CD14-positive monocyte (primary cell): ENCODE results near the gene CSF1R. TPM values are rescaled to one million over a fixed set of nuclear protein-coding genes. Genes with fewer than 3 reads are reported as not detected.

ENCODE experiments used
- DNase-seq, 3 donors: peaks; one replicate each; pipeline ENCODE4 v3.0.0-alpha.2; 2011 to 2022
- H2AFZ ChIP-seq: 2 replicates; pipeline ENCODE4 v1.6.0; 2012; ENCODE audit warnings: mild to moderate bottlenecking, low read depth, low read length, inconsistent platforms; ENCODE audit not compliant: insufficient read depth, poor library complexity, severe bottlenecking
- H3K27ac ChIP-seq, 2 donors: 1 replicate in 1 of 2; 2 replicates in 1 of 2; pipeline ENCODE4 v1.5.1; 2012 to 2013; ENCODE audit warnings: low read length in 2 of 2, control low read depth in 1 of 2, inconsistent platforms in 1 of 2, low read depth in 1 of 2, mild to moderate bottlenecking in 1 of 2
- H3K27me3 ChIP-seq, 2 donors: one replicate each; pipeline versions ENCODE4 v1.6.0 to v1.6.1; 2011 to 2013; ENCODE audit warnings: low read length in 2 of 2; ENCODE audit not compliant: control insufficient read depth in 2 of 2, insufficient read depth in 2 of 2
- H3K36me3 ChIP-seq, 2 donors: replicated peaks in 1 of 2; 1 replicate in 1 of 2; 2 replicates in 1 of 2; pipeline versions ENCODE4 v1.5.1 to v1.6.1; 2012 to 2013; ENCODE audit warnings: low read length in 2 of 2, control low read depth in 1 of 2, inconsistent platforms in 1 of 2, mild to moderate bottlenecking in 1 of 2; ENCODE audit not compliant: insufficient read depth in 2 of 2, control insufficient read depth in 1 of 2
- H3K4me1 ChIP-seq, 2 donors: 1 replicate in 1 of 2; 2 replicates in 1 of 2; pipeline versions ENCODE4 v1.5.1 to v1.6.1; 2012 to 2013; ENCODE audit warnings: low read length in 2 of 2, control low read depth in 1 of 2, inconsistent platforms in 1 of 2, mild to moderate bottlenecking in 1 of 2, moderate library complexity in 1 of 2; ENCODE audit not compliant: insufficient read depth in 2 of 2, control insufficient read depth in 1 of 2
- H3K4me2 ChIP-seq: replicated peaks from 2 replicates; pipeline ENCODE3; 2012; ENCODE audit warnings: low read length, moderate library complexity, mild to moderate bottlenecking; ENCODE audit not compliant: poor library complexity, severe bottlenecking; ENCODE audit errors: extremely low read depth
- H3K4me3 ChIP-seq, 3 experiments: fragments of 200-600 bp in 1 of 3; sonication (generic) in 1 of 3; replicated peaks in 1 of 3; 1 replicate in 2 of 3; 2 replicates in 1 of 3; pipeline ENCODE4 v1.5.1; 2011 to 2013; ENCODE audit warnings: low read length in 3 of 3, mild to moderate bottlenecking in 3 of 3, control low read depth in 2 of 3, low read depth in 2 of 3, inconsistent platforms in 1 of 3, moderate library complexity in 1 of 3
- H3K79me2 ChIP-seq: 2 replicates; pipeline ENCODE4 v1.6.0; 2012; ENCODE audit warnings: mild to moderate bottlenecking, control low read depth, inconsistent platforms, low read length, moderate library complexity; ENCODE audit not compliant: insufficient read depth
- H3K9ac ChIP-seq: 2 replicates; pipeline ENCODE4 v1.6.0; 2017; ENCODE audit warnings: low read length, mild to moderate bottlenecking; ENCODE audit not compliant: insufficient read depth, poor library complexity, severe bottlenecking
- H3K9me3 ChIP-seq, 2 donors: replicated peaks in 1 of 2; 1 replicate in 1 of 2; 2 replicates in 1 of 2; pipeline versions ENCODE4 v1.5.1 to v1.6.1; 2012 to 2013; ENCODE audit warnings: low read length in 2 of 2, control low read depth in 1 of 2; ENCODE audit not compliant: control insufficient read depth in 1 of 2, insufficient read depth in 1 of 2
- H4K20me1 ChIP-seq: 2 replicates; pipeline ENCODE4 v1.6.0; 2012; ENCODE audit warnings: mild to moderate bottlenecking, low read length, control low read depth, moderate library complexity; ENCODE audit not compliant: insufficient read depth
- H3K27ac Mint-ChIP-seq, 7 donors: one replicate each; pipeline ENCODE4 v1.8.0; 2020; ENCODE audit warnings: mild to moderate bottlenecking in 7 of 7, mixed read lengths in 7 of 7, moderate library complexity in 6 of 7, inconsistent platforms in 2 of 7
- H3K27me3 Mint-ChIP-seq, 3 donors: one replicate each; pipeline ENCODE4 v1.8.0; 2021 to 2022; ENCODE audit warnings: low read depth in 3 of 3, mild to moderate bottlenecking in 3 of 3, mixed read lengths in 3 of 3, moderate library complexity in 3 of 3, inconsistent platforms in 1 of 3
- H3K36me3 Mint-ChIP-seq, 2 donors: one replicate each; pipeline ENCODE4 v1.8.0; 2020; ENCODE audit warnings: mixed read lengths in 2 of 2, inconsistent platforms in 1 of 2, mild to moderate bottlenecking in 1 of 2
- H3K4me1 Mint-ChIP-seq: one replicate; pipeline ENCODE4 v1.8.0; 2020; ENCODE audit warnings: mild to moderate bottlenecking, mixed read lengths
- H3K4me3 Mint-ChIP-seq, 2 donors: one replicate each; pipeline ENCODE4 v1.8.0; 2020; ENCODE audit warnings: mild to moderate bottlenecking in 2 of 2, mixed read lengths in 2 of 2, moderate library complexity in 1 of 2
- H3K9me3 Mint-ChIP-seq, 7 donors: one replicate each; pipeline ENCODE4 v1.8.0; 2020 to 2022; ENCODE audit warnings: mixed read lengths in 7 of 7, mild to moderate bottlenecking in 6 of 7, moderate library complexity in 6 of 7, inconsistent platforms in 2 of 7
- CTCF ChIP-seq: fragments of 200-600 bp; IDR thresholded peaks from one replicate; pipeline ENCODE4 v1.8.0; 2022; ENCODE audit warnings: antibody characterized with exemption, mild to moderate bottlenecking
- WGBS: methylation state at CpG from one replicate; pipeline ENCODE4 v1.1.5; 2013; ENCODE audit warnings: missing lambda C conversion rate; ENCODE audit not compliant: insufficient coverage; 5-methylcytosine and 5-hydroxymethylcytosine counted together
- intact Hi-C, 2 donors: fragments of 100-400 bp; cut with micrococcal nuclease; formaldehyde crosslinking; loops; one replicate each; pipeline versions ENCODE4 v1.15.0 to v1.15.1; 2023
- polyA plus RNA-seq, 3 donors: library from polyadenylated mRNA; depleted of rRNA in 1 of 3; unstranded in 2 of 3; stranded (reverse) in 1 of 3; fragments of 300-500 nt in 2 of 3; fragments of >200 nt in 1 of 3; fragmentation: Illumina TruSeq in 2 of 3; gene quantifications; 1 replicate in 2 of 3; 2 replicates in 1 of 3; pipeline ENCODE4 v1.2.3, GENCODE V29; 2012 to 2021

CSF1R gene
- polyA plus RNA-seq, 3 donors: 180 to 332 (median 242) TPM

GRCh38 chr5:150120062-150120441 lies 33.7 kb upstream of the CSF1R start:
- Histone ChIP-seq H4K20me1 (no peaks in the 10 kb centered on the region), H3K4me3 (no peak overlapping the region), H3K9ac (no peak overlapping the region), H3K27ac (no peak overlapping the region), H3K4me2 (no peak overlapping the region), H3K9me3 (no peaks in the 10 kb centered on the region), H3K4me1 (peaks cover 41 to 46% of the 10 kb centered on the region in 2 donors), H2AFZ (no peak overlapping the region), H3K36me3 (no peaks in the 10 kb centered on the region), H3K27me3 (no peaks in the 10 kb centered on the region), H3K79me2 (no peaks in the 10 kb centered on the region)
- intact Hi-C loops: loop anchor here (5.0 kb wide), 1 partner anchor 33 kb away; the partner anchor contains the start of gene CSF1R (in 2 of the 2)
- Mint-ChIP-seq H3K36me3 (no peaks in the 10 kb centered on the region), H3K27me3 (peaks cover 3 to 5% (median 4%) of the 10 kb centered on the region in 3 donors), H3K27ac (peak overlapping the region in 1 of 7 donors; percentile 32), H3K4me3 (no peak overlapping the region), H3K4me1 (peaks cover 44% of the 10 kb centered on the region), H3K9me3 (no peaks in the 10 kb centered on the region)
- no peak for DNase-seq
- WGBS: 100% methylated on average over 2 of the region's 3 CpGs
- TF ChIP-seq CTCF: no peak

GRCh38 chr5:150119421-150120061 lies 33.2 kb upstream of the CSF1R start:
- H3K27me3 Mint-ChIP-seq: peaks cover 3 to 7% (median 4%) of the 10 kb centered on the region in 3 donors
- Histone ChIP-seq H3K4me3 (no peak overlapping the region), H3K9me3 (no peaks in the 10 kb centered on the region), H3K4me1 (peaks cover 37 to 41% of the 10 kb centered on the region in 2 donors), H3K27ac (no peak overlapping the region), H3K4me2 (no peak overlapping the region), H2AFZ (no peak overlapping the region), H3K27me3 (no peaks in the 10 kb centered on the region), H3K36me3 (no peaks in the 10 kb centered on the region), H3K79me2 (no peaks in the 10 kb centered on the region), H3K9ac (no peak overlapping the region), H4K20me1 (no peaks in the 10 kb centered on the region)
- H3K4me1 Mint-ChIP-seq: peaks cover 39% of the 10 kb centered on the region
- WGBS: 44% methylated on average over 8 of the region's 10 CpGs
- no peak for TF ChIP-seq CTCF
- no peaks in the 10 kb centered on the region for H3K9me3 Mint-ChIP-seq
- H3K4me3 Mint-ChIP-seq: no peak overlapping the region
- DNase-seq: no peak
- peak overlapping the region in 2 of 7 donors; percentile 42 to 50 for H3K27ac Mint-ChIP-seq
- no peaks in the 10 kb centered on the region for H3K36me3 Mint-ChIP-seq
- intact Hi-C loops: loop anchor here (5.0 kb wide), 1 partner anchor 32 kb away; the partner anchor contains the start of gene CSF1R (in 2 of the 2)
